PFSK-1 (cell line): ENCODE measurements around the gene RAD51B.

Source experiments
- SIN3A ChIP-seq: IDR thresholded peaks from 2 replicates; pipeline ENCODE4 v1.6.1; 2012; ENCODE audit warnings: mild to moderate bottlenecking, low read length, moderate library complexity, borderline replicate concordance; ENCODE audit not compliant: insufficient read depth
- TAF1 ChIP-seq: IDR thresholded peaks from 2 replicates; pipeline ENCODE4 v1.6.1; 2012; ENCODE audit warnings: low read length, control low read depth, borderline replicate concordance; ENCODE audit not compliant: insufficient read depth

DNA sequence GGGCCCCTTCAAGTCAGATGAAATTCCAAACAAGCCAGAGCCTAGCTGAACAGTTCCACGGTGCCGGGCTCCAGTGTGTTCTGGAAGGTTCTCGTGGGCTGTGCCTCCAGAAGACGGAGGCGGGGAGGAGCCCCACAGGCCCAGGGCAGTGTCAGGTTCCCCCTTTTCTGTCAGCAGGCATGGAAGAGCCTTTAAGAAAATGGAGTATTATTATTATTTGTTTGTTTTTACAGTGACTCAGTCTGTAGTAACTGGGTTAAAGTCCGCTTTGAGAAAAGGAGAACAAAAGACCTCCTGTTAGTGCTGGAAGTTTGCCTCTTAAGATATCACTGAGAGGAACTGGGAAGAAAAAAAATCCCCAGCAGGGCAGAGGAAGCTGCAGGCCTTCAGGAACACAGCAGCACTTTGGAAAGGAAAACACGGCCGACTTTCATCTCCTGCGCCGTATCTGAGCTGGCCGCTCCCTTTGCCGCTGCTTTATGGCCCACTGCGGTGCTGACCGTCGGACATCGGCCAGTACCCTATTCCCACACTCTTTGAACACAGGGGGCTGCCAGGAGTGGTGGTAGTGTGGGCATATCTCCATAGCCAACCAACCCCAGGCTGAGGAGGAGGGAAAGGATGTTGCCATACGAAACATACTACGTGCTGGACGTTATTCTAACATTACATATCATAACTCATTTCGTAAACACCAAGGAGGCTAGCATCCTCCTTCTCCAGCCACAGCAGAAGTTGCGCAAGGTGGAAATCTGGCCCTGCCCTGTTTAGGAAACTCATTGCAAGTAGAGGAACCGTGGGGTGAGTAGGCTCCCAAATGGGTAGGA is 779.3 kb downstream of the RAD51B start:
- no peak for TF ChIP-seq TAF1
- TF ChIP-seq SIN3A = no peak
